IMR-90 (cell line): ENCODE results near the gene BCL2L12. TPM values are rescaled to one million over a fixed set of nuclear protein-coding genes. Genes with fewer than 3 reads are reported as not detected.
A peak's percentile ranks its signal among the peaks of the same experiment; 100 is the strongest.

Experiments used
- ATAC-seq: fragments of 200-7000 bp; cut with Tn5 transposase; 2 replicates; pipeline ENCODE4 v1.9.1; 2020; ENCODE audit warnings: low read depth, mild to moderate bottlenecking, moderate library complexity
- BruUV-seq: library from RNA; stranded (reverse); fragments of 400-500 nt; replicated peaks from 2 replicates; lab custom pipeline; 2021; lab: Mats Ljungman, UMichigan
- CTCF ChIA-PET: fragments of 300-600 bp; formaldehyde crosslinking; extraction: SDS; loops from one replicate; lab custom pipeline; 2021; ENCODE audit warnings: antibody characterized with exemption; lab: Yijun Ruan, JAX
- POLR2A ChIA-PET: fragments of 300-600 bp; sonication (Branson Sonifier 250); formaldehyde crosslinking; loops from one replicate; lab custom pipeline; 2022; ENCODE audit warnings: antibody characterized with exemption; ENCODE audit not compliant: unreplicated experiment; lab: Charles Lee
- DNase-seq: peaks from one replicate; pipeline ENCODE4 v3.0.0; 2013
- H2AFZ ChIP-seq: replicated peaks from 2 replicates; pipeline ENCODE3; 2013; ENCODE audit warnings: low read length, mild to moderate bottlenecking; ENCODE audit not compliant: poor library complexity
- H2AK5ac ChIP-seq: 2 replicates; pipeline ENCODE4 v1.6.1; 2013; ENCODE audit warnings: low read depth, low read length, inconsistent platforms
- H2AK9ac ChIP-seq: replicated peaks from 2 replicates; pipeline ENCODE3; 2013; ENCODE audit warnings: mild to moderate bottlenecking, low read depth, low read length, moderate library complexity; ENCODE audit not compliant: poor library complexity
- H2BK120ac ChIP-seq: 2 replicates; pipeline ENCODE4 v1.6.1; 2013; ENCODE audit warnings: low read depth, low read length, inconsistent platforms
- H2BK15ac ChIP-seq: 3 replicates; pipeline ENCODE4 v1.6.1; 2013; ENCODE audit warnings: low read depth, low read length, inconsistent platforms
- H2BK20ac ChIP-seq: 2 replicates; pipeline ENCODE4 v1.6.1; 2013; ENCODE audit warnings: low read depth, mild to moderate bottlenecking, inconsistent platforms, low read length, moderate library complexity
- H2BK5ac ChIP-seq: 2 replicates; pipeline ENCODE4 v1.6.1; 2013; ENCODE audit warnings: mild to moderate bottlenecking, low read depth, low read length, inconsistent platforms; ENCODE audit not compliant: poor library complexity, severe bottlenecking
- H3K14ac ChIP-seq: replicated peaks from 2 replicates; pipeline ENCODE4 v1.6.1; 2013; ENCODE audit warnings: low read depth, low read length, inconsistent platforms
- H3K18ac ChIP-seq: 2 replicates; pipeline ENCODE4 v1.6.1; 2013; ENCODE audit warnings: low read depth, low read length, control low read depth
- H3K23ac ChIP-seq: 2 replicates; pipeline ENCODE4 v1.6.1; 2013; ENCODE audit warnings: low read depth, low read length, inconsistent platforms
- H3K27ac ChIP-seq: 2 replicates; pipeline ENCODE4 v1.5.1; 2013; ENCODE audit warnings: mild to moderate bottlenecking, control low read depth, low read length; ENCODE audit not compliant: insufficient read depth
- H3K27me3 ChIP-seq: 2 replicates; pipeline ENCODE4 v1.6.1; 2013; ENCODE audit warnings: low read length; ENCODE audit not compliant: control insufficient read depth, insufficient read depth
- H3K36me3 ChIP-seq: 2 replicates; pipeline ENCODE4 v1.6.1; 2013; ENCODE audit warnings: low read length, mixed read lengths; ENCODE audit not compliant: control insufficient read depth, insufficient read depth
- H3K4ac ChIP-seq: 2 replicates; pipeline ENCODE4 v1.6.1; 2013; ENCODE audit warnings: low read depth, low read length, inconsistent platforms
- H3K4me1 ChIP-seq: 2 replicates; pipeline ENCODE4 v1.6.1; 2013; ENCODE audit warnings: low read length, mixed read lengths; ENCODE audit not compliant: control insufficient read depth, insufficient read depth
- H3K4me2 ChIP-seq: 2 replicates; pipeline ENCODE4 v1.6.1; 2013; ENCODE audit warnings: low read depth, mild to moderate bottlenecking, control low read depth, low read length, moderate library complexity
- H3K4me3 ChIP-seq: 2 replicates; pipeline ENCODE4 v1.5.1; 2013; ENCODE audit warnings: low read depth, mild to moderate bottlenecking, control low read depth, low read length, moderate library complexity; ENCODE audit not compliant: insufficient read depth
- H3K56ac ChIP-seq: 2 replicates; pipeline ENCODE4 v1.6.1; 2013; ENCODE audit warnings: low read length, inconsistent platforms; ENCODE audit not compliant: insufficient read depth; ENCODE audit errors: extremely low read depth
- H3K79me1 ChIP-seq, 2 experiments: 2 replicates each; pipeline ENCODE4 v1.6.1; 2013; ENCODE audit warnings: low read length in 2 of 2, inconsistent platforms in 1 of 2, low read depth in 1 of 2
- H3K9ac ChIP-seq: 2 replicates; pipeline ENCODE4 v1.6.1; 2013; ENCODE audit warnings: low read depth, low read length, control low read depth
- H3K9me1 ChIP-seq: 2 replicates; pipeline ENCODE4 v1.6.1; 2013; ENCODE audit warnings: low read length, inconsistent platforms; ENCODE audit not compliant: insufficient read depth
- H3K9me3 ChIP-seq: 2 replicates; pipeline ENCODE4 v1.6.1; 2013; ENCODE audit warnings: low read length; ENCODE audit not compliant: control insufficient read depth, insufficient read depth
- H4K20me1 ChIP-seq: 2 replicates; pipeline ENCODE4 v1.6.1; 2013; ENCODE audit warnings: low read length, inconsistent platforms; ENCODE audit not compliant: insufficient read depth
- H4K5ac ChIP-seq: 2 replicates; pipeline ENCODE4 v1.6.1; 2013; ENCODE audit warnings: mild to moderate bottlenecking, low read depth, low read length, control low read depth
- H4K8ac ChIP-seq, 2 experiments: 2 replicates each; pipeline ENCODE4 v1.6.1; 2013; ENCODE audit warnings: low read depth in 2 of 2, low read length in 2 of 2, control low read depth in 1 of 2, inconsistent platforms in 1 of 2
- H4K91ac ChIP-seq: 2 replicates; pipeline ENCODE4 v1.6.1; 2013; ENCODE audit warnings: low read depth, low read length, inconsistent platforms; ENCODE audit not compliant: insufficient read depth
- BHLHE40 ChIP-seq: fragments of 150-350 bp; IDR thresholded peaks from 2 replicates; pipeline ENCODE4 v1.6.1; 2016; ENCODE audit warnings: mild to moderate bottlenecking, low read depth, low read length
- CEBPB ChIP-seq: IDR thresholded peaks from 2 replicates; pipeline ENCODE4 v1.6.1; 2012; ENCODE audit warnings: low read depth, low read length, improper control_type of control experiment
- CHD1 ChIP-seq: IDR thresholded peaks from 2 replicates; pipeline ENCODE4 v1.6.1; 2012; ENCODE audit warnings: low read depth, low read length, improper control_type of control experiment
- FOS ChIP-seq: fragments of 150-350 bp; IDR thresholded peaks from 2 replicates; pipeline ENCODE4 v1.6.1; 2016; ENCODE audit warnings: low read depth, low read length
- MAFK ChIP-seq: IDR thresholded peaks from 2 replicates; pipeline ENCODE4 v1.6.1; 2012; ENCODE audit warnings: low read depth, low read length, improper control_type of control experiment
- MAZ ChIP-seq: IDR thresholded peaks from 2 replicates; pipeline ENCODE4 v1.6.1; 2012; ENCODE audit warnings: low read depth, mild to moderate bottlenecking, low read length, improper control_type of control experiment, moderate library complexity, borderline replicate concordance
- MXI1 ChIP-seq: IDR thresholded peaks from 2 replicates; pipeline ENCODE4 v1.6.1; 2012; ENCODE audit warnings: low read depth, mild to moderate bottlenecking, low read length, moderate library complexity, borderline replicate concordance
- NFE2L2 ChIP-seq: fragments of 150-350 bp; IDR thresholded peaks from 2 replicates; pipeline ENCODE4 v1.6.1; 2016; ENCODE audit warnings: low read depth, mild to moderate bottlenecking, low read length
- POLR2A ChIP-seq: IDR thresholded peaks from 2 replicates; pipeline ENCODE4 v1.6.1; 2012; ENCODE audit warnings: mild to moderate bottlenecking, low read depth, low read length
- RAD21 ChIP-seq: IDR thresholded peaks from 2 replicates; pipeline ENCODE4 v1.6.1; 2012; ENCODE audit warnings: low read length, improper control_type of control experiment
- RCOR1 ChIP-seq: IDR thresholded peaks from 2 replicates; pipeline ENCODE4 v1.6.1; 2012; ENCODE audit warnings: mild to moderate bottlenecking, low read length, improper control_type of control experiment; ENCODE audit not compliant: insufficient replicate concordance
- RFX5 ChIP-seq: IDR thresholded peaks from 2 replicates; pipeline ENCODE4 v1.8.0; 2012; ENCODE audit warnings: low read depth, mild to moderate bottlenecking, low read length, moderate library complexity
- SMC3 ChIP-seq: fragments of 150-350 bp; IDR thresholded peaks from 2 replicates; pipeline ENCODE4 v1.6.1; 2016; ENCODE audit warnings: low read depth, mild to moderate bottlenecking, antibody characterized with exemption, low read length, moderate library complexity
- WGBS, 2 experiments: methylation state at CpG; one replicate each; pipeline versions ENCODE4 v1.1.5 to v1.1.7; 2013; ENCODE audit warnings: missing lambda C conversion rate in 2 of 2; ENCODE audit not compliant: insufficient read length in 1 of 2; ENCODE audit errors: extremely low coverage in 2 of 2; 5-methylcytosine and 5-hydroxymethylcytosine counted together
- dilution Hi-C: fragments of 300-500 bp; cut with HindIII; formaldehyde crosslinking; loops from one replicate; pipeline ENCODE4 v1.14.3; 2018; ENCODE audit warnings: low sequenced_read_pairs; ENCODE audit not compliant: unreplicated experiment
- in situ Hi-C: fragments of 300-500 bp; cut with MboI; formaldehyde crosslinking; loops from 3 replicates; pipeline ENCODE4 v1.14.3; 2019; ENCODE audit warnings: low sequenced_read_pairs, inconsistent platforms, mixed read lengths
- intact Hi-C: fragments of 100-400 bp; cut with micrococcal nuclease; formaldehyde crosslinking; loops from 2 replicates; pipeline ENCODE4 v1.10.0; 2022
- polyA plus RNA-seq, 3 experiments: library from polyadenylated mRNA; depleted of rRNA; stranded (reverse); fragments of >200 nt; gene quantifications; 2 replicates each; pipeline ENCODE4 v1.2.3, GENCODE V29; 2012; ENCODE audit warnings: low replicate concordance in 1 of 3
- total RNA-seq: library from RNA; depleted of rRNA; stranded (reverse); fragments of >200 nt; gene quantifications from 2 replicates; pipeline ENCODE4 v1.2.3, GENCODE V29; 2012
- TF ChIP-seq, protein P1 (sequence below): fragments of 150-350 bp; IDR thresholded peaks from 2 replicates; pipeline ENCODE4 v1.6.1; 2017; ENCODE audit warnings: mild to moderate bottlenecking, antibody characterized with exemption, low read length, low read depth
- TF ChIP-seq, protein P2 (sequence below): fragments of 150-350 bp; IDR thresholded peaks from 2 replicates; pipeline ENCODE4 v1.6.1; 2016; ENCODE audit warnings: low read depth, mild to moderate bottlenecking, low read length, moderate library complexity, borderline replicate concordance
- TF ChIP-seq, protein P3 (sequence below): conservative IDR thresholded peaks from 2 replicates; pipeline ENCODE4 v1.5.1; 2012; ENCODE audit warnings: mild to moderate bottlenecking, low read depth, low read length, improper control_type of control experiment

BCL2L12 gene
- total and polyA plus RNA-seq, 2 of the 4 experiments (the other 2 are of a cell fraction): 3.9 to 32.6 TPM

DNA sequence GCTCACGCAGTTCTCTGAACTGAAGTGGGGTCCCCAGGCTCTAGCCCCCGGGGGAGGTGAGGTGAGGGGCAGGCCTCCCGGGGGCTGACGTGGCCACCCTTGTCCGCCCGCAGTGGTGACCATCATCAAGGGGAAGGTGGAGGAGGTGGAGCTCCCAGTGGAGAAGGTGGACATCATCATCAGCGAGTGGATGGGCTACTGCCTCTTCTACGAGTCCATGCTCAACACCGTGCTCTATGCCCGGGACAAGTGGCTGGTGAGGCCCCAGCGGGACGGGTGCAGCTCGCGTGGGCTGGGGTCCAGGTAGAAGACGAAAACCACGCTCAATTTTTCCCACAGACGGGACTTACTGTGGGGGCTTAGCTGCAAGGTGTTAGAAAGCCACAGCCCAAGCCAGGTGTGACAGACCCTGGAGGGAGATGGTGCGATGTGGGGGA is 18.1 kb downstream of the BCL2L12 start:
- BruUV-seq: no TSS peak
- in situ Hi-C loops: loop anchor here (10.0 kb wide), 1 partner anchor 171 kb away; the partner anchor contains the start of gene PTOV1

More for the DNA sequence above, 18.1 kb downstream of the BCL2L12 start:
- Histone ChIP-seq H2BK15ac (no peak overlapping the region), H3K18ac (no peak overlapping the region), H2BK20ac (no peak overlapping the region), H4K20me1 (peaks cover 55% of the 10 kb centered on the region), H4K8ac (no peak overlapping the region), H2AFZ (no peak overlapping the region), H3K4me2 (no peak overlapping the region), H2BK120ac (no peak overlapping the region), H3K4me3 (no peak overlapping the region), H3K14ac (no peak overlapping the region), H3K4ac (no peak overlapping the region), H3K56ac (no peak overlapping the region), H3K27me3 (no peaks in the 10 kb centered on the region), H3K79me1 (peaks cover 19 to 62% of the 10 kb centered on the region in 2 experiments), H4K91ac (no peak overlapping the region), H3K9ac (no peak overlapping the region), H3K36me3 (peaks cover 49% of the 10 kb centered on the region), H3K9me1 (peaks cover 3% of the 10 kb centered on the region; the same call in 1 of the 2 replicates), H2AK5ac (no peak overlapping the region), H3K23ac (no peak overlapping the region), H4K5ac (no peak overlapping the region), H3K4me1 (peaks cover 10% of the 10 kb centered on the region), H2AK9ac (peak overlapping the region; percentile 13), H2BK5ac (no peak overlapping the region), H3K27ac (no peak overlapping the region), H3K9me3 (no peaks in the 10 kb centered on the region)
- dilution Hi-C loops (no loop called here), intact Hi-C loops (loop anchor here (5.0 kb wide), 1 partner anchor 112 kb away; no protein-coding TSS in a partner anchor)
- no peak for TF ChIP-seq FOS
- TF ChIP-seq, protein P1, sequence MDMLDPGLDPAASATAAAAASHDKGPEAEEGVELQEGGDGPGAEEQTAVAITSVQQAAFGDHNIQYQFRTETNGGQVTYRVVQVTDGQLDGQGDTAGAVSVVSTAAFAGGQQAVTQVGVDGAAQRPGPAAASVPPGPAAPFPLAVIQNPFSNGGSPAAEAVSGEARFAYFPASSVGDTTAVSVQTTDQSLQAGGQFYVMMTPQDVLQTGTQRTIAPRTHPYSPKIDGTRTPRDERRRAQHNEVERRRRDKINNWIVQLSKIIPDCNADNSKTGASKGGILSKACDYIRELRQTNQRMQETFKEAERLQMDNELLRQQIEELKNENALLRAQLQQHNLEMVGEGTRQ: no peak
- TF ChIP-seq RCOR1: no peak
- no peak for TF ChIP-seq SMC3
- TF ChIP-seq BHLHE40: no peak
- no peak for TF ChIP-seq CHD1
- no peak for TF ChIP-seq POLR2A
- TF ChIP-seq MAZ: no peak
- TF ChIP-seq MAFK: no peak
- TF ChIP-seq RAD21: no peak
- TF ChIP-seq CEBPB: no peak
- TF ChIP-seq, protein P2, sequence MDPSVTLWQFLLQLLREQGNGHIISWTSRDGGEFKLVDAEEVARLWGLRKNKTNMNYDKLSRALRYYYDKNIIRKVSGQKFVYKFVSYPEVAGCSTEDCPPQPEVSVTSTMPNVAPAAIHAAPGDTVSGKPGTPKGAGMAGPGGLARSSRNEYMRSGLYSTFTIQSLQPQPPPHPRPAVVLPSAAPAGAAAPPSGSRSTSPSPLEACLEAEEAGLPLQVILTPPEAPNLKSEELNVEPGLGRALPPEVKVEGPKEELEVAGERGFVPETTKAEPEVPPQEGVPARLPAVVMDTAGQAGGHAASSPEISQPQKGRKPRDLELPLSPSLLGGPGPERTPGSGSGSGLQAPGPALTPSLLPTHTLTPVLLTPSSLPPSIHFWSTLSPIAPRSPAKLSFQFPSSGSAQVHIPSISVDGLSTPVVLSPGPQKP: no peak
- TF ChIP-seq, protein P3, sequence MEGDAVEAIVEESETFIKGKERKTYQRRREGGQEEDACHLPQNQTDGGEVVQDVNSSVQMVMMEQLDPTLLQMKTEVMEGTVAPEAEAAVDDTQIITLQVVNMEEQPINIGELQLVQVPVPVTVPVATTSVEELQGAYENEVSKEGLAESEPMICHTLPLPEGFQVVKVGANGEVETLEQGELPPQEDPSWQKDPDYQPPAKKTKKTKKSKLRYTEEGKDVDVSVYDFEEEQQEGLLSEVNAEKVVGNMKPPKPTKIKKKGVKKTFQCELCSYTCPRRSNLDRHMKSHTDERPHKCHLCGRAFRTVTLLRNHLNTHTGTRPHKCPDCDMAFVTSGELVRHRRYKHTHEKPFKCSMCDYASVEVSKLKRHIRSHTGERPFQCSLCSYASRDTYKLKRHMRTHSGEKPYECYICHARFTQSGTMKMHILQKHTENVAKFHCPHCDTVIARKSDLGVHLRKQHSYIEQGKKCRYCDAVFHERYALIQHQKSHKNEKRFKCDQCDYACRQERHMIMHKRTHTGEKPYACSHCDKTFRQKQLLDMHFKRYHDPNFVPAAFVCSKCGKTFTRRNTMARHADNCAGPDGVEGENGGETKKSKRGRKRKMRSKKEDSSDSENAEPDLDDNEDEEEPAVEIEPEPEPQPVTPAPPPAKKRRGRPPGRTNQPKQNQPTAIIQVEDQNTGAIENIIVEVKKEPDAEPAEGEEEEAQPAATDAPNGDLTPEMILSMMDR: no peak
- no peak for TF ChIP-seq NFE2L2
- no peak for TF ChIP-seq RFX5
- TF ChIP-seq MXI1: no peak
- ChIA-PET POLR2A (no interaction called here), CTCF (no interaction called here)
- no peak for ATAC-seq
- no peak for DNase-seq
- 100% methylated on average over 5 of the region's 18 CpGs; no CpG with 5 or more reads in 1 of the 2 experiments for WGBS, 2 experiments
